Neural cell (in vitro differentiated cells): ENCODE measurements around the gene HCCS.

ENCODE experiments used
- CTCF ChIP-seq: fragments of 450-650 bp; IDR thresholded peaks from 2 replicates; pipeline ENCODE4 v1.5.1; 2014; ENCODE audit warnings: antibody characterized with exemption, mild to moderate bottlenecking, moderate library complexity; ENCODE audit not compliant: poor library complexity, severe bottlenecking
- EP300 ChIP-seq: fragments of 450-650 bp; conservative IDR thresholded peaks from 2 replicates; pipeline ENCODE4 v1.6.1; 2014; ENCODE audit warnings: antibody characterized with exemption, mild to moderate bottlenecking, moderate library complexity; ENCODE audit not compliant: poor library complexity, severe bottlenecking
- EZH2 ChIP-seq: fragments of 200-600, 300-800 bp; shearing (Covaris generic), sonication (generic); IDR thresholded peaks from 2 replicates; pipeline ENCODE4 v1.6.1; 2014; ENCODE audit warnings: antibody characterized with exemption, low read length, borderline replicate concordance, mild to moderate bottlenecking; ENCODE audit not compliant: insufficient read depth, poor library complexity, severe bottlenecking
- POLR2AphosphoS5 ChIP-seq: IDR thresholded peaks from 2 replicates; pipeline ENCODE4 v1.6.1; 2012
- RAD21 ChIP-seq: fragments of 450-650 bp; conservative IDR thresholded peaks from 2 replicates; pipeline ENCODE4 v1.6.1; 2014; ENCODE audit warnings: antibody characterized with exemption, mild to moderate bottlenecking, moderate library complexity
- REST ChIP-seq: IDR thresholded peaks from 2 replicates; pipeline ENCODE4 v1.6.1; 2012; ENCODE audit warnings: borderline replicate concordance
- SMC3 ChIP-seq: fragments of 450-650 bp; conservative IDR thresholded peaks from 2 replicates; pipeline ENCODE4 v1.6.1; 2014; ENCODE audit warnings: antibody characterized with exemption, mild to moderate bottlenecking, moderate library complexity; ENCODE audit not compliant: poor library complexity
- TAF1 ChIP-seq: IDR thresholded peaks from 2 replicates; pipeline ENCODE4 v1.6.1; 2012; ENCODE audit warnings: low read depth

GRCh38 chrX:11129534-11130105, 18.5 kb downstream of the HCCS start:
- TF ChIP-seq CTCF (no peak), EP300 (no peak), SMC3 (no peak), EZH2 (no peak), TAF1 (no peak), REST (no peak), POLR2AphosphoS5 (no peak), RAD21 (no peak)
